Upper lobe of left lung (tissue), 6 donors: ENCODE data around the gene UBE2M. TPM values are rescaled to one million over a fixed set of nuclear protein-coding genes. Genes with fewer than 3 reads are reported as not detected.
A peak's percentile ranks its signal among the peaks of the same experiment; 100 is the strongest.

ENCODE experiments used
- ATAC-seq, 2 donors: fragments of 200-7000 bp; cut with Tn5 transposase; one replicate each; pipeline ENCODE4 v1.9.1; 2022; ENCODE audit warnings: mild to moderate bottlenecking in 2 of 2, moderate library complexity in 2 of 2; ENCODE audit not compliant: low FRiP score in 2 of 2
- DNase-seq, 2 donors: peaks; one replicate each; pipeline ENCODE4 v3.0.0-alpha.2; 2019 to 2020
- H3K27ac ChIP-seq, 4 donors: fragments of 200-600 bp; sonication (generic); one replicate each; pipeline ENCODE4 v1.5.1; 2016 to 2019
- H3K27me3 ChIP-seq, 4 donors: fragments of 200-600 bp; sonication (generic); one replicate each; pipeline ENCODE4 v1.5.1; 2017 to 2019
- H3K36me3 ChIP-seq, 4 donors: fragments of 200-600 bp; sonication (generic); one replicate each; pipeline ENCODE4 v1.5.1; 2016 to 2019
- H3K4me1 ChIP-seq, 4 donors: fragments of 200-600 bp; sonication (generic); one replicate each; pipeline ENCODE4 v1.5.1; 2018 to 2019
- H3K4me3 ChIP-seq, 4 donors: fragments of 200-600 bp; sonication (generic); one replicate each; pipeline ENCODE4 v1.5.1; 2017 to 2019; ENCODE audit warnings: mild to moderate bottlenecking in 2 of 4, moderate library complexity in 1 of 4
- H3K9me3 ChIP-seq, 4 donors: fragments of 200-600 bp; sonication (generic); one replicate each; pipeline ENCODE4 v1.5.1; 2018 to 2019
- CTCF ChIP-seq, 6 experiments: fragments of 450-650 bp in 4 of 6; fragments of 200-600 bp in 2 of 6; sonication (generic) in 2 of 6; IDR thresholded peaks; one replicate each; pipeline ENCODE4 v1.5.1; 2016 to 2019; ENCODE audit warnings: antibody characterized with exemption in 6 of 6
- EP300 ChIP-seq, 4 donors: sonication (generic); formaldehyde crosslinking; IDR thresholded peaks; one replicate each; pipeline ENCODE4 v1.5.1; 2017; ENCODE audit warnings: antibody characterized with exemption in 4 of 4, control low read depth in 2 of 4
- POLR2A ChIP-seq, 4 donors: fragments of 450-650 bp; IDR thresholded peaks; one replicate each; pipeline ENCODE4 v1.5.1; 2016 to 2017; ENCODE audit warnings: antibody characterized with exemption in 4 of 4, mild to moderate bottlenecking in 2 of 4
- POLR2AphosphoS5 ChIP-seq, 2 donors: sonication (generic); formaldehyde crosslinking; IDR thresholded peaks; one replicate each; pipeline ENCODE4 v1.5.1; 2017; ENCODE audit warnings: antibody characterized with exemption in 2 of 2
- WGBS, 2 donors: methylation state at CpG; one replicate each; pipeline ENCODE4 v1.1.5; 2017 to 2018; 5-methylcytosine and 5-hydroxymethylcytosine counted together
- total RNA-seq, 6 donors: library from RNA; depleted of rRNA in 4 of 6; stranded (reverse); fragments of >200 nt in 4 of 6; gene quantifications; one replicate each; pipeline versions ENCODE4 v1.1.0 to v1.2.1, GENCODE V29; 2016 to 2021
- donor health status: DM: no; HTN: no; CAD: no; lungs with moderate emphysema.
- donor health status: DM: no; HTN: yes; CAD: no; lungs with severe emphysema.

UBE2M gene
- total RNA-seq, 6 donors from 2014 or later = 33.0 to 53.9 (median 41.6) TPM

- Histone ChIP-seq H3K4me3 (peak overlapping the region; percentile 86 to 99 (median 88)), H3K27ac (peak overlapping the region; percentile 93 to 99 (median 96)), H3K36me3 (peaks cover 7 to 27% (median 16%) of the 10 kb centered on the region in 4 donors), H3K4me1 (peaks cover 33 to 57% (median 41%) of the 10 kb centered on the region in 4 donors), H3K9me3 (no peaks in the 10 kb centered on the region), H3K27me3 (no peaks in the 10 kb centered on the region)
- peak in 1 of 4 donors; percentile 33 for TF ChIP-seq POLR2A (IDR thresholded peaks at IDR 0.05)
- no peak for TF ChIP-seq EP300 (IDR thresholded peaks at IDR 0.05)
- TF ChIP-seq CTCF (IDR thresholded peaks at IDR 0.05) = peak in 2 of 6 experiments; percentile 48 to 65
- DNase-seq (peak in 1 of 2 donors; percentile 72), ATAC-seq (peak; percentile 71 to 76)
- WGBS, 2 donors = 0 to 1% methylated on average over 4 to 10 of the region's 14 CpGs
These were observed 39.4 kb downstream of the UBE2M start for GRCh38 chr19:58519087-58519354.

- DNase-seq (no peak), ATAC-seq (no peak)
- no peaks in the 10 kb centered on the region for H3K27me3 ChIP-seq
- no peaks in the 10 kb centered on the region for H3K9me3 ChIP-seq
- H3K27ac ChIP-seq = peak overlapping the region; percentile 93 to 99 (median 96)
- 5 to 9% methylated on average over 13 to 22 of the region's 22 CpGs for WGBS, 2 donors
- TF ChIP-seq POLR2A (IDR thresholded peaks at IDR 0.05) = no peak
- peak in 4 of 6 experiments; percentile 46 to 71 (median 57) for TF ChIP-seq CTCF (IDR thresholded peaks at IDR 0.05)
- peaks cover 7 to 27% (median 16%) of the 10 kb centered on the region in 4 donors for H3K36me3 ChIP-seq
- H3K4me3 ChIP-seq = peak overlapping the region; percentile 86 to 99 (median 88)
- peaks cover 38 to 63% (median 47%) of the 10 kb centered on the region in 4 donors for H3K4me1 ChIP-seq
These were observed 39.9 kb downstream of the UBE2M start for GRCh38 chr19:58518256-58519086.

GRCh38 chr19:58516964-58517833 is 41.2 kb downstream of the UBE2M start:
- H3K27me3 ChIP-seq = no peaks in the 10 kb centered on the region
- peak overlapping the region in 1 of 4 donors; percentile 97 for H3K27ac ChIP-seq
- H3K4me3 ChIP-seq = no peak overlapping the region
- TF ChIP-seq CTCF (IDR thresholded peaks at IDR 0.05) = no peak
- TF ChIP-seq POLR2AphosphoS5 (IDR thresholded peaks at IDR 0.05) = no peak
- no peak for TF ChIP-seq POLR2A (IDR thresholded peaks at IDR 0.05)
- no peak for TF ChIP-seq EP300 (IDR thresholded peaks at IDR 0.05)
- peaks cover 7 to 32% (median 16%) of the 10 kb centered on the region in 4 donors for H3K36me3 ChIP-seq
- no peaks in the 10 kb centered on the region for H3K9me3 ChIP-seq
- DNase-seq (peak in 1 of 2 donors; percentile 87), ATAC-seq (no peak)
- H3K4me1 ChIP-seq = peaks cover 39 to 66% (median 50%) of the 10 kb centered on the region in 4 donors
- 92 to 94% methylated on average over 61 to 63 of the region's 65 CpGs for WGBS, 2 donors

GRCh38 chr19:58516246-58516836 is 42.1 kb downstream of the UBE2M start:
- TF ChIP-seq POLR2AphosphoS5 (IDR thresholded peaks at IDR 0.05) (no peak), POLR2A (IDR thresholded peaks at IDR 0.05) (no peak), CTCF (IDR thresholded peaks at IDR 0.05) (no peak), EP300 (IDR thresholded peaks at IDR 0.05) (no peak)
- Histone ChIP-seq H3K27ac (no peak overlapping the region), H3K9me3 (no peaks in the 10 kb centered on the region), H3K4me1 (peaks cover 39 to 66% (median 47%) of the 10 kb centered on the region in 4 donors), H3K27me3 (no peaks in the 10 kb centered on the region), H3K36me3 (peaks cover 7 to 32% (median 16%) of the 10 kb centered on the region in 4 donors), H3K4me3 (no peak overlapping the region)
- WGBS, 2 donors = 87 to 90% methylated on average over 24 to 25 of the region's 25 CpGs
- no peak for ATAC-seq
- DNase-seq = peak in 1 of 2 donors; percentile 77
